A549 (cell line): ENCODE data around the gene ANKRD12. TPM values are rescaled to one million over a fixed set of nuclear protein-coding genes. Genes with fewer than 3 reads are reported as not detected.

Source experiments
- ATAC-seq, 2 experiments: fragments of 200-7000 bp in 1 of 2; fragments of >200 bp in 1 of 2; cut with Nextera tagmentation in 1 of 2; cut with Tn5 transposase in 1 of 2; 3 replicates each; pipeline versions ENCODE4 v1.8.0 to v1.9.1; 2018 to 2020; ENCODE audit warnings: mild to moderate bottlenecking in 1 of 2, moderate library complexity in 1 of 2
- CTCF ChIA-PET: fragments of 300-600 bp; sonication (Branson Sonifier 250); formaldehyde crosslinking; extraction: SDS; loops from one replicate; lab custom pipeline; 2021; ENCODE audit warnings: antibody characterized with exemption, inconsistent platforms; lab: Yijun Ruan, JAX
- POLR2A ChIA-PET: fragments of 350-600 bp; formaldehyde crosslinking; extraction: SDS; loops from one replicate; lab custom pipeline; 2021; ENCODE audit warnings: antibody characterized with exemption, inconsistent platforms; lab: Yijun Ruan, JAX
- DNase-seq, 2 experiments: peaks; one replicate each; pipeline versions ENCODE4 v3.0.0 to v3.0.0-alpha.2; 2011 to 2016; ENCODE audit warnings: low read depth in 1 of 2, low spot score in 1 of 2
- FAIRE-seq: peaks from 2 replicates; lab custom pipeline; 2011; peaks lifted over from hg19 to GRCh38; lab: Jason Lieb, UNC
- H3K27ac ChIP-seq, 2 experiments: fragments of >200 bp; sonication (Bioruptor Twin); formaldehyde crosslinking; 3 replicates each; pipeline ENCODE4 v1.5.1; 2016 to 2017
- H3K4me1 ChIP-seq: fragments of >200 bp; sonication (Bioruptor Twin); formaldehyde crosslinking; 3 replicates; pipeline ENCODE4 v1.6.1; 2016
- H3K4me2 ChIP-seq: fragments of >200 bp; sonication (Bioruptor Twin); formaldehyde crosslinking; 3 replicates; pipeline ENCODE4 v1.6.1; 2016
- H3K4me3 ChIP-seq: fragments of >200 bp; sonication (Bioruptor Twin); formaldehyde crosslinking; 3 replicates; pipeline ENCODE4 v1.5.1; 2016
- H3K9me3 ChIP-seq: fragments of >200 bp; sonication (Bioruptor Twin); formaldehyde crosslinking; 3 replicates; pipeline ENCODE4 v1.6.1; 2016
- CEBPB ChIP-seq, 2 experiments: fragments of >200 bp in 1 of 2; sonication (Bioruptor Twin) in 1 of 2; formaldehyde crosslinking in 1 of 2; IDR thresholded peaks; 2 replicates each; pipeline ENCODE4 v1.6.1; 2012 to 2016
- CHD4 ChIP-seq: fragments of 200-600 bp; sonication (generic); IDR thresholded peaks from 2 replicates; pipeline ENCODE4 v1.6.1; 2016; ENCODE audit warnings: antibody characterized with exemption, mild to moderate bottlenecking, borderline replicate concordance
- E2F6 ChIP-seq: IDR thresholded peaks from 2 replicates; pipeline ENCODE4 v1.6.1; 2012; ENCODE audit warnings: low read depth, borderline replicate concordance
- EHF ChIP-seq: fragments of 250-450 bp; sonication (Bioruptor Pico); IDR thresholded peaks from 2 replicates; pipeline ENCODE4 v1.5.0; 2020; ENCODE audit warnings: mild to moderate bottlenecking
- EP300 ChIP-seq, 2 experiments: fragments of >200 bp; sonication (Bioruptor Twin); formaldehyde crosslinking; IDR thresholded peaks; 2 replicates in 1 of 2; 3 replicates in 1 of 2; pipeline ENCODE4 v1.6.1; 2016 to 2017
- HOXB13 ChIP-seq: fragments of 250-450 bp; sonication (Bioruptor Pico); IDR thresholded peaks from 2 replicates; pipeline ENCODE4 v1.5.0; 2020; ENCODE audit warnings: low read depth, mild to moderate bottlenecking, moderate library complexity
- HOXB5 ChIP-seq: fragments of 250-450 bp; sonication (Bioruptor Pico); IDR thresholded peaks from 2 replicates; pipeline ENCODE4 v1.5.0; 2020; ENCODE audit warnings: mild to moderate bottlenecking, moderate library complexity
- JUNB ChIP-seq: fragments of >200 bp; sonication (Bioruptor Twin); formaldehyde crosslinking; IDR thresholded peaks from 2 replicates; pipeline ENCODE4 v1.6.1; 2016
- MAX ChIP-seq: IDR thresholded peaks from 2 replicates; pipeline ENCODE4 v1.6.1; 2012
- MYC ChIP-seq: IDR thresholded peaks from 2 replicates; pipeline ENCODE4 v1.6.1; 2012; ENCODE audit warnings: mild to moderate bottlenecking, inconsistent platforms, low read length, improper control_type of control experiment, borderline replicate concordance
- NPAS2 ChIP-seq: fragments of 250-450 bp; sonication (Bioruptor Pico); IDR thresholded peaks from 2 replicates; pipeline ENCODE4 v1.8.0; 2022; ENCODE audit warnings: mild to moderate bottlenecking, moderate library complexity, borderline replicate concordance
- PBX3 ChIP-seq: IDR thresholded peaks from 2 replicates; pipeline ENCODE4 v1.6.1; 2012
- RCOR1 ChIP-seq: fragments of 150-350 bp; IDR thresholded peaks from 2 replicates; pipeline ENCODE4 v1.6.1; 2014; ENCODE audit warnings: antibody characterized with exemption, low read length, low read depth
- REST ChIP-seq: fragments of 200-600 bp; sonication (generic); IDR thresholded peaks from 2 replicates; pipeline ENCODE4 v1.6.1; 2016; ENCODE audit warnings: antibody characterized with exemption, mild to moderate bottlenecking, moderate library complexity
- TFCP2L1 ChIP-seq: fragments of 250-450 bp; sonication (Bioruptor Pico); IDR thresholded peaks from 2 replicates; pipeline ENCODE4 v1.5.0; 2021; ENCODE audit warnings: mild to moderate bottlenecking
- WGBS: methylation state at CpG from one replicate; pipeline ENCODE4 v1.1.6; 2017; ENCODE audit errors: missing lambda C conversion rate; 5-methylcytosine and 5-hydroxymethylcytosine counted together
- polyA plus RNA-seq, 4 experiments: library from polyadenylated mRNA; depleted of rRNA in 3 of 4; stranded (reverse); fragments of >200 nt; fragmentation: RNase III in 1 of 4; extraction: RNeasy Plus Mini Kit Qiagen cat#74134 plus additional on column Dnase treatment in 1 of 4; gene quantifications; 2 replicates in 3 of 4; 3 replicates in 1 of 4; pipeline ENCODE4 v1.2.3, GENCODE V29; 2011 to 2017
- TF ChIP-seq, protein P1 (sequence below): fragments of >200 bp; sonication (Bioruptor Twin); formaldehyde crosslinking; IDR thresholded peaks from 3 replicates; pipeline ENCODE4 v1.5.1; 2016
- TF ChIP-seq, protein P2 (sequence below): fragments of 450-650 bp; IDR thresholded peaks from 2 replicates; pipeline ENCODE4 v1.6.1; 2014; ENCODE audit warnings: antibody characterized with exemption

ANKRD12 gene
- polyA plus RNA-seq, 2 of the 4 experiments (the other 2 are of a cell fraction): 2.7 to 7.3 TPM

GRCh38 chr18:9209279-9209678 lies 72.7 kb downstream of the ANKRD12 start (continued):
- no peak for TF ChIP-seq REST
- TF ChIP-seq MYC: no peak

DNA sequence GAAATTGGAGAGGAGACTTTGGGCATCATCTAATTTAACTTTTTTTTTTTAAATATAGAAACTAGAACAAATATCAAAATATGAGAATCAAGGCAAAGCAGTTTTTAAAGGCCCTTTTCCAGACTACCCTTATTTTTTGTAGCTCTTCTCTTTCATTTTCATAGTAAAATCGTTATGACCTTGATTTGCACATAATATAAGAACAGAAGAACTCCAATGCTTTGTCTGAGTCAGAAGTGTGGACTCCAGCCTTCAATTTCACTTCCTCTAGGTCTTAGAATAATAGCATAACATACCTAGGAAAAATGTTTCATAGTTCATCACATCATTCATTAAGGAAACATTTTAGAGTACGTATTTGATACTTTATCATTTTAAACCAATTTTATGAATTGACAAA lies 74.4 kb downstream of the ANKRD12 start:
- POLR2A ChIA-PET: no interaction called here
- CTCF ChIA-PET: no interaction called here
- no peak for FAIRE-seq
- Histone ChIP-seq H3K4me1 (no peaks in the 10 kb centered on the region), H3K4me2 (no peak overlapping the region), H3K9me3 (no peaks in the 10 kb centered on the region), H3K4me3 (no peak overlapping the region), H3K27ac (no peak overlapping the region)
- no peak for TF ChIP-seq NPAS2 (CRISPR knock-in tag)
- TF ChIP-seq MYC: no peak
- no peak for TF ChIP-seq CEBPB (IDR thresholded peaks at IDR 0.05)
- no peak for TF ChIP-seq REST
- no peak for ATAC-seq
- WGBS: 55% methylated on average over 2 of the region's 2 CpGs
- no peak for DNase-seq

- H3K4me3 ChIP-seq: no peak overlapping the region
- H3K4me2 ChIP-seq: no peak overlapping the region
- TF ChIP-seq HOXB5 (CRISPR knock-in tag): no peak
- TF ChIP-seq, protein P1, sequence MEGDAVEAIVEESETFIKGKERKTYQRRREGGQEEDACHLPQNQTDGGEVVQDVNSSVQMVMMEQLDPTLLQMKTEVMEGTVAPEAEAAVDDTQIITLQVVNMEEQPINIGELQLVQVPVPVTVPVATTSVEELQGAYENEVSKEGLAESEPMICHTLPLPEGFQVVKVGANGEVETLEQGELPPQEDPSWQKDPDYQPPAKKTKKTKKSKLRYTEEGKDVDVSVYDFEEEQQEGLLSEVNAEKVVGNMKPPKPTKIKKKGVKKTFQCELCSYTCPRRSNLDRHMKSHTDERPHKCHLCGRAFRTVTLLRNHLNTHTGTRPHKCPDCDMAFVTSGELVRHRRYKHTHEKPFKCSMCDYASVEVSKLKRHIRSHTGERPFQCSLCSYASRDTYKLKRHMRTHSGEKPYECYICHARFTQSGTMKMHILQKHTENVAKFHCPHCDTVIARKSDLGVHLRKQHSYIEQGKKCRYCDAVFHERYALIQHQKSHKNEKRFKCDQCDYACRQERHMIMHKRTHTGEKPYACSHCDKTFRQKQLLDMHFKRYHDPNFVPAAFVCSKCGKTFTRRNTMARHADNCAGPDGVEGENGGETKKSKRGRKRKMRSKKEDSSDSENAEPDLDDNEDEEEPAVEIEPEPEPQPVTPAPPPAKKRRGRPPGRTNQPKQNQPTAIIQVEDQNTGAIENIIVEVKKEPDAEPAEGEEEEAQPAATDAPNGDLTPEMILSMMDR: no peak
- TF ChIP-seq, all 56 proteins: peak for 0
- Histone ChIP-seq H3K27ac (no peak overlapping the region), H3K9me3 (no peaks in the 10 kb centered on the region), H3K4me1 (no peaks in the 10 kb centered on the region)
- ATAC-seq: no peak
- CTCF ChIA-PET: no interaction called here
- no peak for DNase-seq
- POLR2A ChIA-PET: no interaction called here
- no peak for FAIRE-seq
- 90% methylated on average over 1 of the region's 1 CpG for WGBS
These were observed 75.4 kb downstream of the ANKRD12 start for GRCh38 chr18:9211955-9212354.

DNA sequence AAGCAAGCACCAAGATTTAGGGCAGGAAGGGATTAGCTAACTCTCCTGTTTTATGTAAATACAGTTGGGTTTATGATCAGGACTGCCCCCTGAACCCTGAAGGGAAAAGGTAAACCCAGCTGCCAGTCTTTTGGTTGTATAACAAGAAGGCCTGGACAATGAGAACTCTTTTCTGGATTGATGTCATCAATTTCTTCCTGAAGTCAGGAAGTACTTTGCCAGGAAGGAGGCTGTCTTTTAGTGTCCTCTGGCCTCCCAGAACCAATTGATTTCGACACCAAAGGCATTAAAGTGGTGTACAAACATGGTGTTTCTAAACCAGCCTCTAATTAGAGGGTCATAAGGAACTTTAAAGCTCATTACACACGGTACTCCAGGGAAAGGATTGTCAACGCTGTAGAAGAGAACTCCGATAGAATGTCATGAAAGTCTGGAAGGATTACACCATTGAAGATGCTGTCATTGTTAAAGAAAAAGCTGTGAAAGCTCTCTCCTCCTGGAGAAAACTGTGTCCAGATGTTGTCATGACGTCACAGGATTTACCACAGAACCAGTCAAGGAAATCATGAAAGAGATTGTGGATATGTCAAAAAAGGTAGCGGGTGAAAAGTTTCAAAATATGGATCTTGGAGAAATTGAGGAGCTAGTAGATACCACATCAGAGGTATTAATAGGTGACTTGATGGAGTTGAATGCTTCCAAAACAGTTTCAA lies 78.8 kb downstream of the ANKRD12 start:
- ChIA-PET POLR2A (no interaction called here), CTCF (interaction anchor here (0.9 to 1.5 kb wide), 2 partner anchors 25 to 561 kb away, joined by 3 read pairs; no protein-coding TSS in a partner anchor)
- H3K27ac ChIP-seq: no peak overlapping the region
- 89% methylated on average over 6 of the region's 6 CpGs for WGBS
- H3K9me3 ChIP-seq: no peaks in the 10 kb centered on the region
- ATAC-seq: no peak
- H3K4me3 ChIP-seq: no peak overlapping the region
- no peak for FAIRE-seq
- DNase-seq: no peak
- H3K4me2 ChIP-seq: no peak overlapping the region
- H3K4me1 ChIP-seq: no peaks in the 10 kb centered on the region
- TF ChIP-seq HOXB13 (CRISPR knock-in tag) (no peak), CEBPB (IDR thresholded peaks at IDR 0.05) (no peak), EP300 (IDR thresholded peaks at IDR 0.05) (no peak), TFCP2L1 (CRISPR knock-in tag) (no peak), JUNB (no peak), MAX (no peak), PBX3 (no peak), NPAS2 (CRISPR knock-in tag) (no peak), CHD4 (no peak), EHF (CRISPR knock-in tag) (no peak), RCOR1 (no peak), E2F6 (no peak)
- TF ChIP-seq, protein P2, sequence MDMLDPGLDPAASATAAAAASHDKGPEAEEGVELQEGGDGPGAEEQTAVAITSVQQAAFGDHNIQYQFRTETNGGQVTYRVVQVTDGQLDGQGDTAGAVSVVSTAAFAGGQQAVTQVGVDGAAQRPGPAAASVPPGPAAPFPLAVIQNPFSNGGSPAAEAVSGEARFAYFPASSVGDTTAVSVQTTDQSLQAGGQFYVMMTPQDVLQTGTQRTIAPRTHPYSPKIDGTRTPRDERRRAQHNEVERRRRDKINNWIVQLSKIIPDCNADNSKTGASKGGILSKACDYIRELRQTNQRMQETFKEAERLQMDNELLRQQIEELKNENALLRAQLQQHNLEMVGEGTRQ: no peak
